MCF 10A (cell line): ENCODE measurements around the gene STK17A. TPM values are rescaled to one million over a fixed set of nuclear protein-coding genes. Genes with fewer than 3 reads are reported as not detected.

Experiments
- BruUV-seq: library from RNA; stranded (reverse); fragments of 400-500 nt; replicated peaks from 2 replicates; lab custom pipeline; 2021; lab: Mats Ljungman, UMichigan
- CTCF ChIA-PET: fragments of 300-600 bp; sonication (Branson Sonifier 250); formaldehyde crosslinking; extraction: SDS; loops from one replicate; lab custom pipeline; 2021; ENCODE audit warnings: antibody characterized with exemption, inconsistent platforms; lab: Yijun Ruan, JAX
- POLR2A ChIA-PET: fragments of 300-600, 350-650 bp; sonication (Branson Sonifier 250); formaldehyde crosslinking; extraction: SDS; loops from one replicate; lab custom pipeline; 2020; ENCODE audit warnings: antibody characterized with exemption, inconsistent platforms; lab: Yijun Ruan, JAX
- DNase-seq: peaks from one replicate; pipeline ENCODE4 v3.0.0-alpha.2; 2018; ENCODE audit not compliant: unreplicated experiment
- H3K27ac Mint-ChIP-seq: one replicate; pipeline ENCODE4 v1.8.0; 2022; ENCODE audit warnings: mild to moderate bottlenecking, low read depth, mixed read lengths; ENCODE audit not compliant: unreplicated experiment
- H3K27me3 Mint-ChIP-seq: one replicate; pipeline ENCODE4 v1.8.0; 2022; ENCODE audit warnings: mixed read lengths; ENCODE audit not compliant: insufficient read depth, unreplicated experiment
- H3K36me3 Mint-ChIP-seq: one replicate; pipeline ENCODE4 v1.8.0; 2022; ENCODE audit warnings: mild to moderate bottlenecking, moderate library complexity, mixed read lengths; ENCODE audit not compliant: insufficient read depth, unreplicated experiment
- H3K4me1 Mint-ChIP-seq: one replicate; pipeline ENCODE4 v1.8.0; 2022; ENCODE audit warnings: mixed read lengths; ENCODE audit not compliant: insufficient read depth, unreplicated experiment
- H3K4me3 Mint-ChIP-seq: one replicate; pipeline ENCODE4 v1.8.0; 2022; ENCODE audit warnings: mild to moderate bottlenecking, moderate library complexity, mixed read lengths; ENCODE audit not compliant: unreplicated experiment
- H3K9me3 Mint-ChIP-seq: one replicate; pipeline ENCODE4 v1.8.0; 2022; ENCODE audit warnings: mixed read lengths; ENCODE audit not compliant: unreplicated experiment
- intact Hi-C: fragments of 100-400 bp; cut with micrococcal nuclease; formaldehyde crosslinking; loops from 2 replicates; pipeline ENCODE4 v1.14.1; 2022
- total RNA-seq: library from RNA; stranded (reverse); gene quantifications from 2 replicates; pipeline ENCODE4 v1.2.3, GENCODE V29; 2022
- TF ChIP-seq, protein P1 (sequence below): fragments of 200-600 bp; IDR thresholded peaks from one replicate; pipeline ENCODE4 v1.8.0; 2022; ENCODE audit warnings: antibody characterized with exemption, mild to moderate bottlenecking; ENCODE audit not compliant: unreplicated experiment

STK17A gene
- total RNA-seq, 1 experiment from 2014 or later, result 51.6 TPM

DNA sequence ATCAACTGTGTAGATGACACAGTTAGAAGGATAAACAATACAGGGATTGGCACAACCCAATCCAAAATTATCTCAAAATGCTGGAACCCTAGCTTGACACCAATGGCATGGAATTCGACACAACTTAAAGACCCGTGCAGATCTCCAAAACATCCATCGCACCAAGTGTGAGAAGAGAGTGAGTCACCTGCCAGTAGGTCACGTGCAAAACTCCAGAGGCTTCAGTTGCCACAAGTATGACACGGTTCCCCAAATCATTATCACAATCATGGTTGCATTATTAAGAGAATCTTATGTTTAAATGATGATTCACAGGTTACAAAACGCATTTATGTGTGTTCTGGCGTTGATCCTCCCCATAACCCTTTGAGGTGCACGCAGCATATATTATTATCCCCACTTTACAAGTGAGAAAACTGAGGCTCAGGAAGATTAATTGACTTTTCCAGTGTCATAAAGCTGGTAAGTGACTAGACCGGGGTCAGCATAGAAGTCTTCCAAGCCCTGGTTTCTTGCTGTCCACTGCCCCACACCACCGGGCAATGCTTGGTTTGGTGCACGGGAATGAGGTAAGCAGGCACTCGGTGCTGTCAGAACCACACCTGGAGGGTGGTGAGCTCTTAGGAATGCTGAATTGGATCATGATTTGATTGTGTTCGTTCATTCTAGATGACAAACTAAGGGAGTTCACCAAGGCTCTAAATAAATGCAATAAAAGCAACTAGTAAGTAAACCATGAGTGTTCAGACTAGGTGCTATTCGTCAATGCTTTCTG is 23.6 kb upstream of the STK17A start:
- H3K4me3 Mint-ChIP-seq, result peak overlapping the region; percentile 8
- H3K4me1 Mint-ChIP-seq, result peaks cover 57% of the 10 kb centered on the region
- H3K9me3 Mint-ChIP-seq, result peaks cover 10% of the 10 kb centered on the region

DNA sequence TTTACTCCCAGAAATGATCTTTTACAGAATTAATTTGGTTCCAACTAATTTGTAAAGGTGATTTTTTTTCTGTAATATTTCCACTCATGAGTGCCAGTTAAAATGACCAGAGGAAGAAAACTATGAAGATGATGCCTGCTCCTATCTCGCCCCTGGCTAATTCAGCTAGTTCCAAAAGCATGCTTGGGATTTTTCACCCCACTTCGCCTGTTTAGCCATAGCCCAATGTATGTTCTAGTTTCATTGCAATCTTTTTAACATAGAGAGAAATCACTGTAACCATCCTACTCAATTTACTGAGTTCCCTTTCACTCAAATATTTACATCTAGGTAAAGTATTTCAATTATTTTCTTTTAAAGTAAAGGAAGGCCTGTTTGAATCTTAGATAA is 23.0 kb upstream of the STK17A start:
- Mint-ChIP-seq H3K36me3 (peaks cover 9% of the 10 kb centered on the region), H3K27me3 (no peaks in the 10 kb centered on the region), H3K4me3 (peak overlapping the region; percentile 8), H3K9me3 (peaks cover 10% of the 10 kb centered on the region), H3K4me1 (peaks cover 55% of the 10 kb centered on the region), H3K27ac (peak overlapping the region; percentile 84)
- POLR2A ChIA-PET, result interaction anchor here (1.0 to 4.2 kb wide), 7 partner anchors 11 to 628 kb away, joined by 3 to 97 read pairs (median 11); partner anchors contain the start of genes MRPL32, PSMA2 and STK17A
- CTCF ChIA-PET, result interaction anchor here (0.5 to 1.9 kb wide), 5 partner anchors 9 to 203 kb away, joined by 3 to 7 read pairs (median 3); partner anchors contain the start of gene STK17A
- BruUV-seq, result TSS peak; percentile 88
- intact Hi-C loops, result no loop called here
- TF ChIP-seq, protein P1, sequence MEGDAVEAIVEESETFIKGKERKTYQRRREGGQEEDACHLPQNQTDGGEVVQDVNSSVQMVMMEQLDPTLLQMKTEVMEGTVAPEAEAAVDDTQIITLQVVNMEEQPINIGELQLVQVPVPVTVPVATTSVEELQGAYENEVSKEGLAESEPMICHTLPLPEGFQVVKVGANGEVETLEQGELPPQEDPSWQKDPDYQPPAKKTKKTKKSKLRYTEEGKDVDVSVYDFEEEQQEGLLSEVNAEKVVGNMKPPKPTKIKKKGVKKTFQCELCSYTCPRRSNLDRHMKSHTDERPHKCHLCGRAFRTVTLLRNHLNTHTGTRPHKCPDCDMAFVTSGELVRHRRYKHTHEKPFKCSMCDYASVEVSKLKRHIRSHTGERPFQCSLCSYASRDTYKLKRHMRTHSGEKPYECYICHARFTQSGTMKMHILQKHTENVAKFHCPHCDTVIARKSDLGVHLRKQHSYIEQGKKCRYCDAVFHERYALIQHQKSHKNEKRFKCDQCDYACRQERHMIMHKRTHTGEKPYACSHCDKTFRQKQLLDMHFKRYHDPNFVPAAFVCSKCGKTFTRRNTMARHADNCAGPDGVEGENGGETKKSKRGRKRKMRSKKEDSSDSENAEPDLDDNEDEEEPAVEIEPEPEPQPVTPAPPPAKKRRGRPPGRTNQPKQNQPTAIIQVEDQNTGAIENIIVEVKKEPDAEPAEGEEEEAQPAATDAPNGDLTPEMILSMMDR, result no peak
- DNase-seq, result no peak

More for the DNA sequence above, 23.6 kb upstream of the STK17A start:
- intact Hi-C loops, result no loop called here
- CTCF ChIA-PET, result interaction anchor here (1.0 to 1.9 kb wide), 4 partner anchors 10 to 103 kb away, joined by 3 to 7 read pairs (median 4); partner anchors contain the start of gene STK17A
- H3K36me3 Mint-ChIP-seq, result peaks cover 9% of the 10 kb centered on the region
- H3K27ac Mint-ChIP-seq, result peak overlapping the region; percentile 84
- peak; percentile 84 for DNase-seq
- no TSS peak for BruUV-seq
- H3K27me3 Mint-ChIP-seq, result no peaks in the 10 kb centered on the region
- POLR2A ChIA-PET, result interaction anchor here (0.5 to 4.2 kb wide), 10 partner anchors 12 to 1317 kb away, joined by 3 to 97 read pairs (median 6); partner anchors contain the start of genes MRPL32, PSMA2 and STK17A
- TF ChIP-seq, protein P1, result no peak

DNA sequence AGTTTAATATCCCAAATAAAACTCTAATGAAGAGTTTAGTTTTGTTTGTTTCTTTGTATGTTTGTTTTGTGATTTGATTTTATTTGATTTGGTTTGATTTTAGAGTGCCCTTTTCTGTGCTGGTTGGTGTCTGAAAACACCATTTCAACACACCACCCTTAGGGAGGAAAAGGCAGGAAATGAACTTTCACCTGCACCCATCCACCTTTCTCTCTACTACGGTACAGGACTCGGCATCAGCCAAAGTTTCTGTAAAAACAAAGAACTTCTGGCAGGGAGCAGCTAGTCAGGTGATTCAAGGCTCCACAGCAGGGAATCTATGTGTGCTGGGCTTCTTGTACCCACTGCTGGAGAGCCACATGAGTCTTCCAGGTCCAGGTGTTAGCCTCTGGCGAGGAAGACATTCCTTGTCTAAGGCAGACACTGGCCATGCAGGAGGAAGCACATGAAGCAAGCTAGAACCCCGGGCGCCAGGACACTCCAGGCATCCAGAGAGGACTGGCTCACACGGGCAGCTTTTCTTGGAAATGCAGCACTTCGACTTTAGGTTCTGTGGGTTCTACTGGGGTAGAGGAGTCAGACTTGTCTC is 22.1 kb upstream of the STK17A start:
- H3K27me3 Mint-ChIP-seq, result no peaks in the 10 kb centered on the region
- no TSS peak for BruUV-seq
- peak overlapping the region; percentile 84 for H3K27ac Mint-ChIP-seq
- H3K36me3 Mint-ChIP-seq, result peaks cover 9% of the 10 kb centered on the region
- peak; percentile 32 for DNase-seq
- peaks cover 10% of the 10 kb centered on the region for H3K9me3 Mint-ChIP-seq
- POLR2A ChIA-PET, result interaction anchor here (2.2 to 4.2 kb wide), 4 partner anchors 10 to 98 kb away, joined by 8 to 97 read pairs (median 26); partner anchors contain the start of gene STK17A
- peaks cover 52% of the 10 kb centered on the region for H3K4me1 Mint-ChIP-seq
- TF ChIP-seq, protein P1, result no peak
- intact Hi-C loops, result no loop called here
- H3K4me3 Mint-ChIP-seq, result no peak overlapping the region
- CTCF ChIA-PET, result no interaction called here

DNA sequence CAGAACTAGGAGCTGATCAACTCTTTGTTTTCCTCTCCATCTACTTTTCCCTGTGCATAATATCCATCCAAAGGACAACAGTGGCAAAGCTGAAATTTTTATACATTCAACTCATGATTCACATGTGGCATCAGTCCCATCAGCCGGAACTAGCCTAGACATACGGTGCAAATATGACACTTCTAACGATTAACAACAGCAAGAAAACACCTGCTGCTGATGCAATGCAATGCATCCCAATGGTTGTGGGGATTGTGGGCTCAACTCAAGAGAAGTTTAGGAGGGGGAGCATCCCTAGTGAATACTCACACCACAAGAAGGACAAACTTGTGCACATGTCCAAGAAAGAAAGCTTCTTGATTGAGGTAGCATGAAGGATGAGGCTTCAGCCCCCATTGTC is 20.5 kb upstream of the STK17A start:
- no TSS peak for BruUV-seq
- intact Hi-C loops, result no loop called here
- TF ChIP-seq, protein P1, result no peak
- POLR2A ChIA-PET, result interaction anchor here (1.8 to 2.3 kb wide), 2 partner anchors 9 to 20 kb away, joined by 5 to 7 read pairs; partner anchors contain the start of gene STK17A
- Mint-ChIP-seq H3K27ac (no peak overlapping the region), H3K4me1 (peaks cover 44% of the 10 kb centered on the region), H3K9me3 (peaks cover 10% of the 10 kb centered on the region), H3K4me3 (no peak overlapping the region), H3K36me3 (peaks cover 9% of the 10 kb centered on the region), H3K27me3 (no peaks in the 10 kb centered on the region)
- DNase-seq, result no peak
- CTCF ChIA-PET, result interaction anchor here (0.7 to 1.2 kb wide), 2 partner anchors 20 to 212 kb away, joined by 3 to 6 read pairs; partner anchors contain the start of gene STK17A
